ENCODE data around the gene RGS10.

DNA sequence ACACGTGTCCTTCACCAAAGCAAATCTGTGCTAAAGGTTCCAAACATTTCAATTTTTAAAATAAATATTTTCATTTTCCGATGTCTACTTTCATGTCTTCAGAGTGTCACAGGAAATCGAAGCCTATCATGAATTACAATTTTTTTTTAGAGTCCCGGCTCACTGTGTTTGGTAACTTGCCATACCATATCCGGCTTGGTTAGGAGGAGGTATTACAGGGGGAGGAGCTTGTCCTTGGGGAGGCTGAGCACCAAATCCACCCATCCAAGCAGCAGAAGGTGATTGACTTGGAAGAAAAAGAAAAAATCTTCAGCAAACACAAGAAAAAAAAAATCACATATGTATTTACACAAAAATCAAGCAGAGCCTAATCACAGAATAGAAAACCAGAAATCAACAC lies 33.0 kb upstream of the RGS10 start:
- TF ChIP-seq POLR2A (IDR thresholded peaks at IDR 0.05): no peak
- TF ChIP-seq, protein P1, sequence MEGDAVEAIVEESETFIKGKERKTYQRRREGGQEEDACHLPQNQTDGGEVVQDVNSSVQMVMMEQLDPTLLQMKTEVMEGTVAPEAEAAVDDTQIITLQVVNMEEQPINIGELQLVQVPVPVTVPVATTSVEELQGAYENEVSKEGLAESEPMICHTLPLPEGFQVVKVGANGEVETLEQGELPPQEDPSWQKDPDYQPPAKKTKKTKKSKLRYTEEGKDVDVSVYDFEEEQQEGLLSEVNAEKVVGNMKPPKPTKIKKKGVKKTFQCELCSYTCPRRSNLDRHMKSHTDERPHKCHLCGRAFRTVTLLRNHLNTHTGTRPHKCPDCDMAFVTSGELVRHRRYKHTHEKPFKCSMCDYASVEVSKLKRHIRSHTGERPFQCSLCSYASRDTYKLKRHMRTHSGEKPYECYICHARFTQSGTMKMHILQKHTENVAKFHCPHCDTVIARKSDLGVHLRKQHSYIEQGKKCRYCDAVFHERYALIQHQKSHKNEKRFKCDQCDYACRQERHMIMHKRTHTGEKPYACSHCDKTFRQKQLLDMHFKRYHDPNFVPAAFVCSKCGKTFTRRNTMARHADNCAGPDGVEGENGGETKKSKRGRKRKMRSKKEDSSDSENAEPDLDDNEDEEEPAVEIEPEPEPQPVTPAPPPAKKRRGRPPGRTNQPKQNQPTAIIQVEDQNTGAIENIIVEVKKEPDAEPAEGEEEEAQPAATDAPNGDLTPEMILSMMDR (IDR thresholded peaks at IDR 0.05 in 4 of 5, conservative IDR thresholded peaks at IDR 0.05 in 1 of 5): no peak
